H9 (cell line): ENCODE measurements around the gene RYR3. TPM values are rescaled to one million over a fixed set of nuclear protein-coding genes. Genes with fewer than 3 reads are reported as not detected.

Experiments
- DNase-seq: peaks from one replicate; pipeline ENCODE4 v3.0.0-alpha.2; 2017
- H2AFZ ChIP-seq: one replicate; pipeline ENCODE4 v1.6.1; 2013; ENCODE audit warnings: mild to moderate bottlenecking, low read length, control low read depth, moderate library complexity
- H2AK5ac ChIP-seq: 2 replicates; pipeline ENCODE4 v1.6.1; 2013; ENCODE audit warnings: low read length, control low read depth, mixed read lengths; ENCODE audit not compliant: insufficient read length
- H2BK120ac ChIP-seq: one replicate; pipeline ENCODE4 v1.6.1; 2013; ENCODE audit warnings: low read depth, mild to moderate bottlenecking, low read length, control low read depth, inconsistent platforms; ENCODE audit not compliant: poor library complexity, severe bottlenecking
- H2BK12ac ChIP-seq: 2 replicates; pipeline ENCODE4 v1.6.1; 2013; ENCODE audit warnings: low read length, control low read depth, mixed read lengths, low read depth; ENCODE audit not compliant: insufficient read length
- H2BK15ac ChIP-seq: 2 replicates; pipeline ENCODE4 v1.6.1; 2013; ENCODE audit warnings: low read depth, low read length, control low read depth
- H2BK20ac ChIP-seq: one replicate; pipeline ENCODE4 v1.6.1; 2013; ENCODE audit warnings: low read depth, mild to moderate bottlenecking, low read length, control low read depth, inconsistent platforms; ENCODE audit not compliant: poor library complexity, severe bottlenecking
- H2BK5ac ChIP-seq: 2 replicates; pipeline ENCODE4 v1.6.1; 2013; ENCODE audit warnings: low read length, control low read depth, mixed read lengths; ENCODE audit not compliant: insufficient read length
- H3K14ac ChIP-seq: 2 replicates; pipeline ENCODE4 v1.6.1; 2013; ENCODE audit warnings: low read length, control low read depth; ENCODE audit not compliant: insufficient read depth
- H3K18ac ChIP-seq: 2 replicates; pipeline ENCODE4 v1.6.1; 2013; ENCODE audit warnings: low read depth, mild to moderate bottlenecking, mixed read lengths, low read length, control low read depth; ENCODE audit not compliant: insufficient read length
- H3K23ac ChIP-seq: 2 replicates; pipeline ENCODE4 v1.6.1; 2013; ENCODE audit warnings: low read length, control low read depth, mixed read lengths, low read depth; ENCODE audit not compliant: insufficient read length
- H3K23me2 ChIP-seq: 2 replicates; pipeline ENCODE4 v1.6.1; 2013; ENCODE audit warnings: low read depth, mild to moderate bottlenecking, mixed read lengths, low read length, control low read depth; ENCODE audit not compliant: insufficient read length, poor library complexity, severe bottlenecking
- H3K27ac ChIP-seq: 2 replicates; pipeline ENCODE4 v1.5.1; 2013; ENCODE audit warnings: low read length, control low read depth, mixed read lengths, low read depth; ENCODE audit not compliant: insufficient read length
- H3K27me3 ChIP-seq: 2 replicates; pipeline ENCODE4 v1.6.1; 2013; ENCODE audit warnings: low read length, control low read depth, inconsistent platforms; ENCODE audit not compliant: insufficient read depth
- H3K4ac ChIP-seq: 2 replicates; pipeline ENCODE4 v1.6.1; 2013; ENCODE audit warnings: low read depth, mild to moderate bottlenecking, control low read depth, inconsistent platforms, low read length, moderate library complexity
- H3K4me1 ChIP-seq: 2 replicates; pipeline ENCODE4 v1.6.1; 2013; ENCODE audit warnings: low read length, control low read depth, inconsistent platforms; ENCODE audit not compliant: insufficient read depth
- H3K4me2 ChIP-seq: 2 replicates; pipeline ENCODE4 v1.6.1; 2013; ENCODE audit warnings: low read length, control low read depth, mixed read lengths; ENCODE audit not compliant: insufficient read length, insufficient read depth
- H3K56ac ChIP-seq: 2 replicates; pipeline ENCODE4 v1.6.1; 2013; ENCODE audit warnings: low read depth, mild to moderate bottlenecking, mixed read lengths, low read length, control low read depth; ENCODE audit not compliant: insufficient read length
- H3K79me1 ChIP-seq: 2 replicates; pipeline ENCODE4 v1.6.1; 2013; ENCODE audit warnings: low read depth, mild to moderate bottlenecking, moderate library complexity, low read length, control low read depth, inconsistent platforms; ENCODE audit not compliant: insufficient read depth, poor library complexity, severe bottlenecking
- H3K79me2 ChIP-seq: 2 replicates; pipeline ENCODE4 v1.6.1; 2013; ENCODE audit warnings: low read length, control low read depth, inconsistent platforms; ENCODE audit not compliant: insufficient read depth
- H3K9ac ChIP-seq: 2 replicates; pipeline ENCODE4 v1.6.1; 2013; ENCODE audit warnings: low read length, control low read depth, mixed read lengths; ENCODE audit not compliant: insufficient read length; ENCODE audit errors: extremely low read depth
- H3K9me3 ChIP-seq: one replicate; pipeline ENCODE4 v1.6.1; 2013; ENCODE audit warnings: low read depth, low read length, inconsistent platforms; ENCODE audit not compliant: control insufficient read depth
- H3T11ph ChIP-seq: one replicate; pipeline ENCODE4 v1.6.1; 2013; ENCODE audit warnings: mild to moderate bottlenecking, low read length, control low read depth, inconsistent platforms
- H4K20me1 ChIP-seq: one replicate; pipeline ENCODE4 v1.6.1; 2013; ENCODE audit not compliant: control insufficient read depth, insufficient read length, insufficient read depth
- H4K5ac ChIP-seq: 2 replicates; pipeline ENCODE4 v1.6.1; 2013; ENCODE audit warnings: low read depth, mild to moderate bottlenecking, mixed read lengths, low read length, control low read depth; ENCODE audit not compliant: insufficient read length
- H4K8ac ChIP-seq: replicated peaks from 2 replicates; pipeline ENCODE4 v1.6.1; 2013; ENCODE audit warnings: low read length, control low read depth, mixed read lengths, low read depth; ENCODE audit not compliant: insufficient read length
- H4K91ac ChIP-seq: 2 replicates; pipeline ENCODE4 v1.6.1; 2013; ENCODE audit warnings: low read depth, mild to moderate bottlenecking, moderate library complexity, mixed read lengths, low read length, control low read depth; ENCODE audit not compliant: insufficient read length
- H3K27ac Mint-ChIP-seq, 3 experiments: 2 replicates in 2 of 3; 3 replicates in 1 of 3; pipeline ENCODE4 v1.8.0; 2020 to 2021; ENCODE audit warnings: mixed read lengths in 3 of 3, mild to moderate bottlenecking in 1 of 3, moderate library complexity in 1 of 3
- H3K27me3 Mint-ChIP-seq: 2 replicates; pipeline ENCODE4 v1.8.0; 2021; ENCODE audit warnings: low read depth, mild to moderate bottlenecking, moderate library complexity, mixed read lengths
- H3K36me3 Mint-ChIP-seq, 3 experiments: 2 replicates in 2 of 3; 3 replicates in 1 of 3; pipeline ENCODE4 v1.8.0; 2020 to 2021; ENCODE audit warnings: low read depth in 3 of 3, mixed read lengths in 3 of 3; ENCODE audit not compliant: insufficient read depth in 1 of 3
- H3K4me1 Mint-ChIP-seq, 2 experiments: 2 replicates each; pipeline ENCODE4 v1.8.0; 2020; ENCODE audit warnings: mixed read lengths in 2 of 2
- H3K4me3 Mint-ChIP-seq, 2 experiments: 2 replicates in 1 of 2; 3 replicates in 1 of 2; pipeline ENCODE4 v1.8.0; 2020 to 2021; ENCODE audit warnings: mild to moderate bottlenecking in 2 of 2, mixed read lengths in 2 of 2, moderate library complexity in 1 of 2
- H3K9me3 Mint-ChIP-seq, 2 experiments: 2 replicates in 1 of 2; 3 replicates in 1 of 2; pipeline ENCODE4 v1.8.0; 2020; ENCODE audit warnings: mild to moderate bottlenecking in 2 of 2, mixed read lengths in 2 of 2, moderate library complexity in 1 of 2
- WGBS: extraction: QIAGEN DNeasy Blood & Tissue Kit; methylation state at CpG from one replicate; pipeline ENCODE4 v1.1.7; 2013; ENCODE audit warnings: missing lambda C conversion rate, low lambda C conversion rate, mixed read lengths; ENCODE audit not compliant: insufficient read length; ENCODE audit errors: extremely low coverage; 5-methylcytosine and 5-hydroxymethylcytosine counted together
- total RNA-seq: library from RNA; stranded (reverse); gene quantifications from 2 replicates; pipeline ENCODE4 v1.2.1, GENCODE V29; 2021
- TF ChIP-seq, protein P1 (sequence below): fragments of 200-600 bp; sonication (generic); conservative IDR thresholded peaks from 3 replicates; pipeline ENCODE4 v1.8.0; 2021; ENCODE audit warnings: antibody characterized with exemption, mild to moderate bottlenecking

RYR3 gene
- total RNA-seq, 1 experiment from 2014 or later, result 0.85 TPM

DNA sequence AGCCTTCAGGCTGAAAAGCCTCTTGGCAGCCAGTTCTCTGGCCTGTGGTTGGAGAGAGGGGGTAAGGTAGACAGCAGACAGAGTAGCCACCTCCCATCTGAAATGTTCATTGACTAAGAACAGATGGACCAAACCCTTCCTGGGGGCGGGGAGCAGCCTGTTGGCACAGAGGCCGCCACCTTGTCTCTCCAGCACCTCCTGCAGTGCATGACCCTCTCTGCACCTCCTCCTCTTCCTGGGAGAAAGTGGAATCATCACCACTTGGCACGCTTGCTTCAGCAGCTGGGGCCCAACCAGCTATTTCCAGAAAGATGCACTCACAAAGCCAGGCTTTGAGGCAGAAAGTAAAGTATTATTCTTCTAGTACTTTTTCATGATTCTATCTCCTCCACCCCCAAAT lies 344.1 kb downstream of the RYR3 start:
- H4K8ac ChIP-seq, result no peak overlapping the region
- no peak overlapping the region for H4K5ac ChIP-seq
- H3K23ac ChIP-seq, result no peak overlapping the region
- H4K91ac ChIP-seq, result no peak overlapping the region
- no peak overlapping the region for H3K4ac ChIP-seq
- no peak overlapping the region for H3K18ac ChIP-seq
- no peak overlapping the region for H2BK5ac ChIP-seq
- H3K27ac ChIP-seq, result no peak overlapping the region
- H3K9me3 ChIP-seq, result no peaks in the 10 kb centered on the region
- DNase-seq, result peak; percentile 47
- no peaks in the 10 kb centered on the region for H3K79me2 ChIP-seq
- H3K4me1 ChIP-seq, result no peaks in the 10 kb centered on the region
- no CpG with 5 or more reads among the region's 3 CpGs for WGBS
- H3K27me3 Mint-ChIP-seq, result no peaks in the 10 kb centered on the region
- no peak overlapping the region for H2BK20ac ChIP-seq
- H3K79me1 ChIP-seq, result no peaks in the 10 kb centered on the region
- TF ChIP-seq, protein P1, sequence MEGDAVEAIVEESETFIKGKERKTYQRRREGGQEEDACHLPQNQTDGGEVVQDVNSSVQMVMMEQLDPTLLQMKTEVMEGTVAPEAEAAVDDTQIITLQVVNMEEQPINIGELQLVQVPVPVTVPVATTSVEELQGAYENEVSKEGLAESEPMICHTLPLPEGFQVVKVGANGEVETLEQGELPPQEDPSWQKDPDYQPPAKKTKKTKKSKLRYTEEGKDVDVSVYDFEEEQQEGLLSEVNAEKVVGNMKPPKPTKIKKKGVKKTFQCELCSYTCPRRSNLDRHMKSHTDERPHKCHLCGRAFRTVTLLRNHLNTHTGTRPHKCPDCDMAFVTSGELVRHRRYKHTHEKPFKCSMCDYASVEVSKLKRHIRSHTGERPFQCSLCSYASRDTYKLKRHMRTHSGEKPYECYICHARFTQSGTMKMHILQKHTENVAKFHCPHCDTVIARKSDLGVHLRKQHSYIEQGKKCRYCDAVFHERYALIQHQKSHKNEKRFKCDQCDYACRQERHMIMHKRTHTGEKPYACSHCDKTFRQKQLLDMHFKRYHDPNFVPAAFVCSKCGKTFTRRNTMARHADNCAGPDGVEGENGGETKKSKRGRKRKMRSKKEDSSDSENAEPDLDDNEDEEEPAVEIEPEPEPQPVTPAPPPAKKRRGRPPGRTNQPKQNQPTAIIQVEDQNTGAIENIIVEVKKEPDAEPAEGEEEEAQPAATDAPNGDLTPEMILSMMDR, result peak; percentile 44; the same call in 2 of the 3 replicates
- H3K4me1 Mint-ChIP-seq, result peaks cover 0 to 2% of the 10 kb centered on the region in 2 experiments; a peak in 1 of 4 replicates
- no peak overlapping the region for H3K14ac ChIP-seq
- no peak overlapping the region for H3K9ac ChIP-seq
- no peaks in the 10 kb centered on the region for H4K20me1 ChIP-seq
- H2BK15ac ChIP-seq, result no peak overlapping the region
- peaks cover 0 to 3% of the 10 kb centered on the region in 2 experiments; a peak in 1 of 5 replicates for H3K9me3 Mint-ChIP-seq
- H3K56ac ChIP-seq, result no peak overlapping the region
- H2BK12ac ChIP-seq, result no peak overlapping the region
- H3K36me3 Mint-ChIP-seq, result no peaks in the 10 kb centered on the region
- no peak overlapping the region for H2AK5ac ChIP-seq
- no peak overlapping the region for H2AFZ ChIP-seq
- H3K27me3 ChIP-seq, result no peaks in the 10 kb centered on the region
- H2BK120ac ChIP-seq, result no peak overlapping the region
- no peak overlapping the region for H3T11ph ChIP-seq
- H3K27ac Mint-ChIP-seq, result no peak overlapping the region
- H3K23me2 ChIP-seq, result no peaks in the 10 kb centered on the region
- H3K4me3 Mint-ChIP-seq, result no peak overlapping the region
- no peak overlapping the region for H3K4me2 ChIP-seq
